Calu3 (cell line): ENCODE results near the gene NT5C. TPM values are rescaled to one million over a fixed set of nuclear protein-coding genes. Genes with fewer than 3 reads are reported as not detected.
"Not testable (repeated sequence)": the region's sequence is repeated elsewhere in the genome, so short reads cannot be mapped to it uniquely, and the experiment has no call there.

Experiments used
- BruUV-seq: library from RNA; stranded (reverse); fragments of 400-500 nt; replicated peaks from 2 replicates; lab custom pipeline; 2021; lab: Mats Ljungman, UMichigan
- CTCF ChIA-PET: fragments of 300-600 bp; sonication (Branson Sonifier 250); formaldehyde crosslinking; loops from one replicate; lab custom pipeline; 2022; ENCODE audit warnings: antibody characterized with exemption; lab: Charles Lee
- DNase-seq: peaks from one replicate; pipeline ENCODE4 v3.0.0; 2022
- H3K27ac Mint-ChIP-seq: one replicate; pipeline ENCODE4 v1.8.0; 2022; ENCODE audit warnings: mixed read lengths; ENCODE audit not compliant: unreplicated experiment
- H3K27me3 Mint-ChIP-seq: one replicate; pipeline ENCODE4 v1.8.0; 2022; ENCODE audit warnings: mixed read lengths; ENCODE audit not compliant: unreplicated experiment
- H3K36me3 Mint-ChIP-seq: one replicate; pipeline ENCODE4 v1.8.0; 2022; ENCODE audit warnings: mild to moderate bottlenecking, moderate library complexity, mixed read lengths; ENCODE audit not compliant: insufficient read depth, unreplicated experiment
- H3K4me1 Mint-ChIP-seq: one replicate; pipeline ENCODE4 v1.8.0; 2022; ENCODE audit warnings: mild to moderate bottlenecking, low read depth, mixed read lengths; ENCODE audit not compliant: unreplicated experiment
- H3K4me3 Mint-ChIP-seq: one replicate; pipeline ENCODE4 v1.8.0; 2022; ENCODE audit warnings: mild to moderate bottlenecking, low read depth, moderate library complexity, mixed read lengths; ENCODE audit not compliant: unreplicated experiment
- H3K9me3 Mint-ChIP-seq: one replicate; pipeline ENCODE4 v1.8.0; 2022; ENCODE audit warnings: low read depth, mixed read lengths; ENCODE audit not compliant: unreplicated experiment
- CTCF ChIP-seq: fragments of 200-600 bp; IDR thresholded peaks from one replicate; pipeline ENCODE4 v1.8.0; 2022; ENCODE audit warnings: antibody characterized with exemption; ENCODE audit not compliant: unreplicated experiment
- intact Hi-C: fragments of 100-400 bp; cut with micrococcal nuclease; formaldehyde crosslinking; loops from one replicate; pipeline ENCODE4 v1.10.0; 2022; ENCODE audit not compliant: unreplicated experiment
- total RNA-seq: library from RNA; stranded (reverse); gene quantifications from 2 replicates; pipeline ENCODE4 v1.2.3, GENCODE V29; 2022

NT5C gene
- total RNA-seq, 1 experiment from 2014 or later, result 56.6 TPM

GRCh38 chr17:75160211-75160610, 28.7 kb upstream of the NT5C start:
- DNase-seq, result no peak
- Mint-ChIP-seq H3K4me1 (peaks cover 21% of the 10 kb centered on the region), H3K27ac (peak overlapping the region; percentile 91), H3K36me3 (peaks cover 28% of the 10 kb centered on the region), H3K4me3 (no peak overlapping the region), H3K9me3 (no peaks in the 10 kb centered on the region), H3K27me3 (no peaks in the 10 kb centered on the region)
- BruUV-seq, result no TSS peak
- intact Hi-C loops, result no loop called here
- CTCF ChIA-PET, result no interaction called here
- TF ChIP-seq CTCF, result no peak

- intact Hi-C loops, result no loop called here
- no peaks in the 10 kb centered on the region for H3K27me3 Mint-ChIP-seq
- peaks cover 34% of the 10 kb centered on the region for H3K36me3 Mint-ChIP-seq
- DNase-seq, result peak; percentile 65
- H3K4me1 Mint-ChIP-seq, result peaks cover 29% of the 10 kb centered on the region
- no peak for TF ChIP-seq CTCF
- no peaks in the 10 kb centered on the region for H3K9me3 Mint-ChIP-seq
- CTCF ChIA-PET, result interaction anchor here (0.6 to 0.9 kb wide), 5 partner anchors 9 to 456 kb away, joined by 3 to 4 read pairs (median 3); no protein-coding TSS in a partner anchor
- peak overlapping the region; percentile 10 for H3K4me3 Mint-ChIP-seq
- H3K27ac Mint-ChIP-seq, result peak overlapping the region; percentile 91
- BruUV-seq, result no TSS peak
Measured at GRCh38 chr17:75159196-75160031, 27.9 kb upstream of the NT5C start.

- H3K27ac Mint-ChIP-seq, H3K27me3 Mint-ChIP-seq, DNase-seq, H3K4me3 Mint-ChIP-seq, intact Hi-C loops, H3K9me3 Mint-ChIP-seq, BruUV-seq: not testable (repeated sequence)
- Mint-ChIP-seq H3K36me3 (peaks cover 43% of the 10 kb centered on the region), H3K4me1 (peaks cover 29% of the 10 kb centered on the region)
- CTCF ChIA-PET, result interaction anchor here (0.6 to 0.7 kb wide), 2 partner anchors 48 to 457 kb away, joined by 3 to 4 read pairs; no protein-coding TSS in a partner anchor
Measured at GRCh38 chr17:75158480-75158879, 26.9 kb upstream of the NT5C start.

- intact Hi-C loops, result no loop called here
- H3K4me1 Mint-ChIP-seq, result peaks cover 33% of the 10 kb centered on the region
- CTCF ChIA-PET, result interaction anchor here (0.7 to 1.1 kb wide), 3 partner anchors 41 to 73 kb away, joined by 3 to 4 read pairs (median 3); no protein-coding TSS in a partner anchor
- no peak overlapping the region for H3K27ac Mint-ChIP-seq
- peaks cover 71% of the 10 kb centered on the region for H3K36me3 Mint-ChIP-seq
- no TSS peak for BruUV-seq
- no peak overlapping the region for H3K4me3 Mint-ChIP-seq
- no peak for TF ChIP-seq CTCF
- no peaks in the 10 kb centered on the region for H3K27me3 Mint-ChIP-seq
- no peaks in the 10 kb centered on the region for H3K9me3 Mint-ChIP-seq
- DNase-seq, result no peak
Measured at GRCh38 chr17:75155191-75155601, 23.7 kb upstream of the NT5C start.
